Endothelial cell of umbilical vein (primary cell): ENCODE results near the gene LRRC59.
"Not testable (repeated sequence)": the region's sequence is repeated elsewhere in the genome, so short reads cannot be mapped to it uniquely, and the experiment has no call there.

Experiments used
- CTCF ChIP-seq, 2 donors: IDR thresholded peaks; 1 replicate in 1 of 2; 2 replicates in 1 of 2; pipeline ENCODE4 v1.5.1; 2011; ENCODE audit warnings: low read length in 2 of 2, mild to moderate bottlenecking in 2 of 2, moderate library complexity in 2 of 2, control low read depth in 1 of 2, inconsistent platforms in 1 of 2, low read depth in 1 of 2; ENCODE audit not compliant: insufficient read depth in 1 of 2; ENCODE audit errors: extremely low read depth in 1 of 2
- EZH2 ChIP-seq: IDR thresholded peaks from 2 replicates; pipeline ENCODE4 v1.6.1; 2012; ENCODE audit warnings: borderline replicate concordance, low read depth, mild to moderate bottlenecking, moderate library complexity, low read length, inconsistent platforms; ENCODE audit not compliant: severe bottlenecking
- MAX ChIP-seq: IDR thresholded peaks from 2 replicates; pipeline ENCODE4 v1.6.1; 2011; ENCODE audit not compliant: insufficient read depth, insufficient read length
- MYC ChIP-seq: IDR thresholded peaks from one replicate; pipeline ENCODE4 v1.6.1; 2011; ENCODE audit warnings: mild to moderate bottlenecking, low read depth, low read length
- POLR2A ChIP-seq: IDR thresholded peaks from 2 replicates; pipeline ENCODE4 v1.6.1; 2012; ENCODE audit warnings: low read depth, mild to moderate bottlenecking, control low read depth, low read length
- POLR2AphosphoS5 ChIP-seq: IDR thresholded peaks from 2 replicates; pipeline ENCODE4 v1.6.1; 2012; ENCODE audit warnings: low read depth, mild to moderate bottlenecking, control low read depth, low read length, moderate library complexity; ENCODE audit not compliant: insufficient read depth

GRCh38 chr17:50333291-50334057, 63.8 kb downstream of the LRRC59 start:
- TF ChIP-seq POLR2A; CTCF (IDR thresholded peaks at IDR 0.05; ENCODE audit: extremely low read depth in 1 of 2, insufficient read depth in 1 of 2, low read depth in 1 of 2, low read length in 2 of 2); EZH2; MAX; POLR2AphosphoS5; MYC: not testable (repeated sequence)
